OCI-LY7 (cell line): ENCODE measurements around the gene HMX3. TPM values are rescaled to one million over a fixed set of nuclear protein-coding genes. Genes with fewer than 3 reads are reported as not detected.

Source experiments
- BruUV-seq: library from RNA; stranded (reverse); fragments of 400-500 nt; replicated peaks from 2 replicates; lab custom pipeline; 2021; lab: Mats Ljungman, UMichigan
- CTCF ChIA-PET: fragments of 300-600 bp; sonication (Branson Sonifier 250); formaldehyde crosslinking; loops from one replicate; lab custom pipeline; 2022; ENCODE audit warnings: antibody characterized with exemption; ENCODE audit not compliant: unreplicated experiment; lab: Charles Lee
- POLR2A ChIA-PET: fragments of 300-600 bp; sonication (Branson Sonifier 250); formaldehyde crosslinking; loops from one replicate; lab custom pipeline; 2022; ENCODE audit warnings: antibody characterized with exemption; lab: Charles Lee
- DNase-seq: peaks from one replicate; pipeline ENCODE4 v3.0.0-alpha.2; 2015; ENCODE audit warnings: low spot score
- H2AFZ ChIP-seq: fragments of 200-600 bp; sonication (generic), shearing (Covaris generic); 2 replicates; pipeline ENCODE4 v1.6.1; 2014; ENCODE audit warnings: mild to moderate bottlenecking, antibody characterized with exemption, low read length, moderate library complexity
- H3K27ac ChIP-seq: fragments of 200-600 bp; sonication (generic); 2 replicates; pipeline ENCODE4 v1.5.1; 2014; ENCODE audit warnings: mixed run types, low read depth, mild to moderate bottlenecking, moderate library complexity, low read length, inconsistent platforms; ENCODE audit not compliant: poor library complexity, severe bottlenecking
- H3K36me3 ChIP-seq: fragments of 200-600 bp; sonication (generic); 2 replicates; pipeline ENCODE4 v1.6.1; 2014; ENCODE audit warnings: mild to moderate bottlenecking, antibody characterized with exemption, low read length, moderate library complexity, mixed read lengths; ENCODE audit not compliant: insufficient read depth
- H3K4me1 ChIP-seq: fragments of 200-600 bp; sonication (generic); 2 replicates; pipeline ENCODE4 v1.5.1; 2014; ENCODE audit warnings: mild to moderate bottlenecking, low read length; ENCODE audit not compliant: insufficient read depth, poor library complexity, severe bottlenecking
- H3K4me2 ChIP-seq: fragments of 200-600 bp; sonication (generic); 2 replicates; pipeline ENCODE4 v1.6.1; 2014; ENCODE audit warnings: mild to moderate bottlenecking, low read length
- H3K4me3 ChIP-seq: fragments of 200-600 bp; sonication (generic); 2 replicates; pipeline ENCODE4 v1.5.1; 2014; ENCODE audit warnings: mild to moderate bottlenecking, low read depth, low read length; ENCODE audit not compliant: poor library complexity, severe bottlenecking
- H3K79me2 ChIP-seq: fragments of 200-600 bp; sonication (generic); 2 replicates; pipeline ENCODE4 v1.6.1; 2016; ENCODE audit warnings: low read depth, mild to moderate bottlenecking, low read length, moderate library complexity, mixed read lengths; ENCODE audit not compliant: insufficient read depth
- H3K9me2 ChIP-seq: fragments of 200-600 bp; sonication (generic); 2 replicates; pipeline ENCODE4 v1.6.1; 2016; ENCODE audit warnings: mild to moderate bottlenecking, low read length, mixed read lengths; ENCODE audit not compliant: insufficient read depth
- H3K9me3 ChIP-seq: fragments of 200-600 bp; sonication (generic); 2 replicates; pipeline ENCODE4 v1.6.1; 2014; ENCODE audit warnings: mild to moderate bottlenecking, mixed run types, low read length, mixed read lengths
- H4K20me1 ChIP-seq: fragments of 200-600 bp; sonication (generic); 2 replicates; pipeline ENCODE4 v1.6.1; 2014; ENCODE audit warnings: mild to moderate bottlenecking, antibody characterized with exemption, low read length, moderate library complexity, mixed read lengths; ENCODE audit not compliant: insufficient read depth
- CTCF ChIP-seq: fragments of 200-600 bp; sonication (generic); conservative IDR thresholded peaks from 2 replicates; pipeline ENCODE4 v1.5.1; 2014; ENCODE audit warnings: mild to moderate bottlenecking, antibody characterized with exemption, low read length, moderate library complexity, mixed read lengths
- EZH2phosphoT487 ChIP-seq: fragments of 200-600 bp; sonication (generic); IDR thresholded peaks from 2 replicates; pipeline ENCODE4 v1.6.1; 2018; ENCODE audit warnings: low read depth, borderline replicate concordance, mild to moderate bottlenecking, mixed run types, antibody characterized with exemption, low read length, moderate library complexity, mixed read lengths
- intact Hi-C: fragments of 100-400 bp; cut with micrococcal nuclease; formaldehyde crosslinking; loops from one replicate; pipeline ENCODE4 v1.10.0; 2022; ENCODE audit not compliant: unreplicated experiment
- total RNA-seq, 2 experiments: library from RNA; depleted of rRNA in 1 of 2; stranded (reverse); fragments of >200 nt in 1 of 2; shearing (Covaris generic) in 1 of 2; gene quantifications; 2 replicates each; pipeline ENCODE4 v1.2.3, GENCODE V29; 2014 to 2022

Gene HMX3
- total RNA-seq, 2 experiments from 2014 or later: 0.44 TPM; not detected in 1

- Histone ChIP-seq H3K4me3 (no peak overlapping the region), H3K27ac (no peak overlapping the region), H3K9me3 (no peaks in the 10 kb centered on the region), H3K4me1 (peaks cover 10% of the 10 kb centered on the region), H3K36me3 (no peaks in the 10 kb centered on the region), H2AFZ (no peak overlapping the region), H3K9me2 (no peaks in the 10 kb centered on the region), H4K20me1 (no peaks in the 10 kb centered on the region), H3K79me2 (no peaks in the 10 kb centered on the region), H3K4me2 (no peak overlapping the region)
- no TSS peak for BruUV-seq
- ChIA-PET POLR2A (interaction anchor here (0.6 to 2.0 kb wide), 2 partner anchors 8 to 10 kb away, joined by 3 to 10 read pairs; partner anchors contain the start of gene BUB3), CTCF (no interaction called here)
- intact Hi-C loops: loop anchor here (5.0 kb wide), 1 partner anchor 391 kb away; no protein-coding TSS in a partner anchor
- TF ChIP-seq EZH2phosphoT487: no peak
- TF ChIP-seq CTCF: no peak
- DNase-seq: no peak
Observed at GRCh38 chr10:123146013-123146893, 10.5 kb downstream of the HMX3 start.

GRCh38 chr10:123146894-123147634 is 11.3 kb downstream of the HMX3 start:
- Histone ChIP-seq H3K36me3 (no peaks in the 10 kb centered on the region), H4K20me1 (no peaks in the 10 kb centered on the region), H3K9me2 (no peaks in the 10 kb centered on the region), H3K27ac (no peak overlapping the region), H2AFZ (no peak overlapping the region), H3K4me2 (peak overlapping the region; percentile 66; the same call in 1 of the 2 replicates), H3K4me3 (peak overlapping the region; percentile 61), H3K4me1 (peaks cover 14% of the 10 kb centered on the region), H3K9me3 (no peaks in the 10 kb centered on the region), H3K79me2 (no peaks in the 10 kb centered on the region)
- intact Hi-C loops: loop anchor here (5.0 kb wide), 1 partner anchor 390 kb away; no protein-coding TSS in a partner anchor
- no peak for DNase-seq
- TF ChIP-seq CTCF: no peak
- no peak for TF ChIP-seq EZH2phosphoT487
- no TSS peak for BruUV-seq
- POLR2A ChIA-PET: no interaction called here
- CTCF ChIA-PET: no interaction called here
